Upper lobe of left lung (tissue), 6 donors: ENCODE results near the gene FAM204A. TPM values are rescaled to one million over a fixed set of nuclear protein-coding genes. Genes with fewer than 3 reads are reported as not detected.

Experiments used
- ATAC-seq, 2 donors: fragments of 200-7000 bp; cut with Tn5 transposase; one replicate each; pipeline ENCODE4 v1.9.1; 2022; ENCODE audit warnings: mild to moderate bottlenecking in 2 of 2, moderate library complexity in 2 of 2; ENCODE audit not compliant: low FRiP score in 2 of 2
- DNase-seq, 2 donors: peaks; one replicate each; pipeline ENCODE4 v3.0.0-alpha.2; 2019 to 2020
- H3K27ac ChIP-seq, 4 donors: fragments of 200-600 bp; sonication (generic); one replicate each; pipeline ENCODE4 v1.5.1; 2016 to 2019
- H3K27me3 ChIP-seq, 4 donors: fragments of 200-600 bp; sonication (generic); one replicate each; pipeline ENCODE4 v1.5.1; 2017 to 2019
- H3K36me3 ChIP-seq, 4 donors: fragments of 200-600 bp; sonication (generic); one replicate each; pipeline ENCODE4 v1.5.1; 2016 to 2019
- H3K4me1 ChIP-seq, 4 donors: fragments of 200-600 bp; sonication (generic); one replicate each; pipeline ENCODE4 v1.5.1; 2018 to 2019
- H3K4me3 ChIP-seq, 4 donors: fragments of 200-600 bp; sonication (generic); one replicate each; pipeline ENCODE4 v1.5.1; 2017 to 2019; ENCODE audit warnings: mild to moderate bottlenecking in 2 of 4, moderate library complexity in 1 of 4
- H3K9me3 ChIP-seq, 4 donors: fragments of 200-600 bp; sonication (generic); one replicate each; pipeline ENCODE4 v1.5.1; 2018 to 2019
- CTCF ChIP-seq, 6 experiments: fragments of 450-650 bp in 4 of 6; fragments of 200-600 bp in 2 of 6; sonication (generic) in 2 of 6; IDR thresholded peaks; one replicate each; pipeline ENCODE4 v1.5.1; 2016 to 2019; ENCODE audit warnings: antibody characterized with exemption in 6 of 6
- EP300 ChIP-seq, 4 donors: sonication (generic); formaldehyde crosslinking; IDR thresholded peaks; one replicate each; pipeline ENCODE4 v1.5.1; 2017; ENCODE audit warnings: antibody characterized with exemption in 4 of 4, control low read depth in 2 of 4
- POLR2A ChIP-seq, 4 donors: fragments of 450-650 bp; IDR thresholded peaks; one replicate each; pipeline ENCODE4 v1.5.1; 2016 to 2017; ENCODE audit warnings: antibody characterized with exemption in 4 of 4, mild to moderate bottlenecking in 2 of 4
- POLR2AphosphoS5 ChIP-seq, 2 donors: sonication (generic); formaldehyde crosslinking; IDR thresholded peaks; one replicate each; pipeline ENCODE4 v1.5.1; 2017; ENCODE audit warnings: antibody characterized with exemption in 2 of 2
- WGBS, 2 donors: methylation state at CpG; one replicate each; pipeline ENCODE4 v1.1.5; 2017 to 2018; 5-methylcytosine and 5-hydroxymethylcytosine counted together
- total RNA-seq, 6 donors: library from RNA; depleted of rRNA in 4 of 6; stranded (reverse); fragments of >200 nt in 4 of 6; gene quantifications; one replicate each; pipeline versions ENCODE4 v1.1.0 to v1.2.1, GENCODE V29; 2016 to 2021
- donor health status: DM: no; HTN: no; CAD: no; lungs with moderate emphysema.
- donor health status: DM: no; HTN: yes; CAD: no; lungs with severe emphysema.

The FAM204A gene
- total RNA-seq, 6 donors from 2014 or later = 22.0 to 63.6 (median 44.0) TPM

GRCh38 chr10:118307859-118308258, 34.3 kb downstream of the FAM204A start:
- WGBS, 2 donors = 71 to 72% methylated on average over 4 of the region's 4 CpGs
- peaks cover 0 to 14% (median 12%) of the 10 kb centered on the region in 4 donors for H3K4me1 ChIP-seq
- no peaks in the 10 kb centered on the region for H3K27me3 ChIP-seq
- H3K36me3 ChIP-seq = peaks cover 0 to 54% (median 18%) of the 10 kb centered on the region in 4 donors
- ATAC-seq (no peak), DNase-seq (no peak)
- TF ChIP-seq CTCF (IDR thresholded peaks at IDR 0.05) = no peak
- TF ChIP-seq EP300 (IDR thresholded peaks at IDR 0.05) = no peak
- TF ChIP-seq POLR2A (IDR thresholded peaks at IDR 0.05) = no peak
- TF ChIP-seq POLR2AphosphoS5 (IDR thresholded peaks at IDR 0.05) = no peak
- H3K9me3 ChIP-seq = no peaks in the 10 kb centered on the region
- no peak overlapping the region for H3K27ac ChIP-seq
- H3K4me3 ChIP-seq = no peak overlapping the region

DNA sequence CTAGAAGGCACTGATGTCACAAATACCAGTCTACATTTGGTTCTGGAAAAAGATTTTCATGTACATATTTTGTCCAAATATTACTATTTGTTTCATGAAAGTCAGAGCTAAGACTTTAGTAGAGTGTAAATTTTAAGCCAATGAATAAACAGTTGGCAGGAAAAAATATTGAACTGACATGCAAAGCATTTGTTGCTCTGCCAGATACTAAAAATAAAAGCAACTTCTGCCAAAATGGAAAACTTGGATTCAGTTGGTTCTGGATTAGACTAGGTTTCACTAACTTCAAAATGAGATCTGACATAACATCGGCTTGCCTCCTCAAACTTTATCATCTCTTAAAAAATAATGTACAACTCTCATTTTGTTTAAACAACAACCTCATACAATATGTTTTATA, 34.9 kb downstream of the FAM204A start:
- no peaks in the 10 kb centered on the region for H3K9me3 ChIP-seq
- peaks cover 0 to 14% (median 12%) of the 10 kb centered on the region in 4 donors for H3K4me1 ChIP-seq
- peaks cover 0 to 49% (median 14%) of the 10 kb centered on the region in 4 donors for H3K36me3 ChIP-seq
- WGBS, 2 donors = 74% methylated on average over 1 of the region's 1 CpG
- H3K27me3 ChIP-seq = no peaks in the 10 kb centered on the region
- DNase-seq = no peak
- no peak overlapping the region for H3K27ac ChIP-seq
- H3K4me3 ChIP-seq = no peak overlapping the region
- no peak for ATAC-seq
- TF ChIP-seq POLR2A (IDR thresholded peaks at IDR 0.05) (no peak), POLR2AphosphoS5 (IDR thresholded peaks at IDR 0.05) (no peak), CTCF (IDR thresholded peaks at IDR 0.05) (no peak), EP300 (IDR thresholded peaks at IDR 0.05) (no peak)

GRCh38 chr10:118305730-118306129, 36.4 kb downstream of the FAM204A start:
- ATAC-seq = no peak
- H3K27ac ChIP-seq = no peak overlapping the region
- no peaks in the 10 kb centered on the region for H3K27me3 ChIP-seq
- no peak for DNase-seq
- TF ChIP-seq EP300 (IDR thresholded peaks at IDR 0.05) = no peak
- TF ChIP-seq POLR2A (IDR thresholded peaks at IDR 0.05) = no peak
- no peak for TF ChIP-seq POLR2AphosphoS5 (IDR thresholded peaks at IDR 0.05)
- no peak for TF ChIP-seq CTCF (IDR thresholded peaks at IDR 0.05)
- no peaks in the 10 kb centered on the region for H3K9me3 ChIP-seq
- H3K36me3 ChIP-seq = peaks cover 0 to 40% (median 14%) of the 10 kb centered on the region in 4 donors
- peaks cover 0 to 7% (median 4%) of the 10 kb centered on the region in 4 donors for H3K4me1 ChIP-seq
- no peak overlapping the region for H3K4me3 ChIP-seq
- 100% methylated on average over 1 of the region's 1 CpG for WGBS, 2 donors

DNA sequence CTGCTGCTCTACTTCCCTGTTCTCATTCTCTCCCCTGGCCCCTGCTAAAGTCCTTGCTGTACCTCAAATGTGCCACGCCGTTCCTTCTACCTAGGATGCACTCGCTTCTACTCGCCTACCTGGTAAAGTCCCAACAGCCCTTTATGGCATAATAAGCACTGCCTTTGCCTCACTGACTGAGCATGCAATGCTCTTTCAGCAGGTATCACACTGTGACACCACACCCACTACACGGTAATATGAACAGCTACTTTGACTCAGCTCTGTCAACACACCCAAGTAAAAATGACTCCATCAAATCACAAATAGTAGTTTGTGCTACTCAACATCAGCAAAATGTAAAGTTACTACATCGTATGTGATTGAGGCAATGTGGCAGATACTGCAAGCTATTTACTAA, 37.6 kb downstream of the FAM204A start:
- 95 to 100% methylated on average over 6 of the region's 6 CpGs for WGBS, 2 donors
- ATAC-seq = no peak
- Histone ChIP-seq H3K9me3 (no peaks in the 10 kb centered on the region), H3K4me3 (no peak overlapping the region), H3K27ac (no peak overlapping the region), H3K36me3 (peaks cover 0 to 35% (median 14%) of the 10 kb centered on the region in 4 donors), H3K27me3 (no peaks in the 10 kb centered on the region), H3K4me1 (no peaks in the 10 kb centered on the region)
- DNase-seq = no peak
- TF ChIP-seq POLR2A (IDR thresholded peaks at IDR 0.05) = no peak
- no peak for TF ChIP-seq POLR2AphosphoS5 (IDR thresholded peaks at IDR 0.05)
- TF ChIP-seq EP300 (IDR thresholded peaks at IDR 0.05) = no peak
- TF ChIP-seq CTCF (IDR thresholded peaks at IDR 0.05) = no peak

DNA sequence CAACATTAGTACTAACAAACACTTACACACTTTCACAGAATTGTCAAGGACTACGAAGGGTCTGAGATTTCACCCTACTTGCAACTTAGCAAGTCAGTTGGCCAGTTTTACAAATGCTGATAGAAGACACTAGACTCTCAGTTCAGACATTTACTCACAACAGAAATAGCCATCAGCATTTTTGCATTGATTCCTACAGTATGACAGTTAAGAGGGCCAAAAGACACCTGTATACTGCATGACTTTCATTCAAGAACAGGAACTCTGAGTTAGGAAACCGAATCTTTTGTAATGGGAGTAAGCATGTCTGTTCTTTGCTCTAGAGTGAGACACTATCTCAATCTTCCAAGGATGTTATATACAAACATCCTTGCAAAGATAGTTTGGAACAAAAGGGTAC, 40.9 kb downstream of the FAM204A start:
- no peak overlapping the region for H3K4me3 ChIP-seq
- no peak for TF ChIP-seq POLR2AphosphoS5 (IDR thresholded peaks at IDR 0.05)
- no peak for TF ChIP-seq POLR2A (IDR thresholded peaks at IDR 0.05)
- TF ChIP-seq EP300 (IDR thresholded peaks at IDR 0.05) = no peak
- TF ChIP-seq CTCF (IDR thresholded peaks at IDR 0.05) = no peak
- H3K36me3 ChIP-seq = peaks cover 0 to 10% (median 5%) of the 10 kb centered on the region in 4 donors
- WGBS, 2 donors = 86 to 93% methylated on average over 2 of the region's 2 CpGs
- DNase-seq (no peak), ATAC-seq (no peak)
- no peaks in the 10 kb centered on the region for H3K4me1 ChIP-seq
- no peaks in the 10 kb centered on the region for H3K27me3 ChIP-seq
- H3K9me3 ChIP-seq = no peaks in the 10 kb centered on the region
- H3K27ac ChIP-seq = no peak overlapping the region
